Measurements from ENCODE around the gene SCG2. TPM values are rescaled to one million over a fixed set of nuclear protein-coding genes. Genes with fewer than 3 reads are reported as not detected.
A peak's percentile ranks its signal among the peaks of the same experiment; 100 is the strongest.

The SCG2 gene
- total RNA-seq, 1 donor from 2014 or later = 154 TPM

DNA sequence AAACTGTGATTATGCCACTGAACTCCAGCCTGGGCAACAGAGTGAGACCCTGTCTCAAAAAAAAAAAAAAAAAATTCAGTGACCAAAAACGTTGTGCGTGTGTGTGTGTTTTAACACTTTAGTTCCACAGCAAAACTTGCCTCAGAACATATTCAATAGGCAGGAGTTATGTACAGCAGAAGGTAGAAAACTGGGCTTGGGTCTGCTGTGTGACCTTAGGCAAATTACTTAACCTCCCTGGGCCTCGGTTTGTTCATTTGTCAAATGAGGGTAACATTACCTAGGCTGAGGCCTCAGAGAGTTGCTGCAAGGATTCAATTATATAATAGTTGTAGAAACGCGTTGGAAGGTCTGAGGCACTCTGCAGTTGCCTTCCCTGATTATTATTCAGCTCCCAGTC is 10.3 kb upstream of the SCG2 start:
- Mint-ChIP-seq H3K4me3 (ENCODE audit: low read depth) (peak overlapping the region; percentile 53), H3K27ac (no peak overlapping the region), H3K9me3 (ENCODE audit: low read depth) (no peaks in the 10 kb centered on the region)

DNA sequence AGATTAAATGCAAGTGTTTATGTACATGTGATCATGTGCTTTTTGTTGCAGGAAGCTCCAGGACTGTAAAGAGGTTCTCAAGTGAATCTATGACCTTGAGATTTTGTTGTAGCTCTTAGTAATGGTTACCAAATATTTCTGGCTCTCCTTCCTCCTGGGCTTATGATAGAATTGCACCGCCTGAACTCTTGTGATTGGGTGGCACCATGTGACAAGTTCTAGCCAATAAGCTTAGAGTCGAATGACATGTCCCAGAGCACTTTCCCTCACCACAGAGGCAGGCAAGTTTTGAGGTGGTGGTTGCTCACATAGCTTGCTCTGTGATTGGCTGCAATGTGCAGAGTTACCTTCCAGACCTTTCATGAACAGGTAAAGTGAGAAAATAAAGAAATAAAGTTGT is 8.9 kb upstream of the SCG2 start:
- TF ChIP-seq, protein P1, sequence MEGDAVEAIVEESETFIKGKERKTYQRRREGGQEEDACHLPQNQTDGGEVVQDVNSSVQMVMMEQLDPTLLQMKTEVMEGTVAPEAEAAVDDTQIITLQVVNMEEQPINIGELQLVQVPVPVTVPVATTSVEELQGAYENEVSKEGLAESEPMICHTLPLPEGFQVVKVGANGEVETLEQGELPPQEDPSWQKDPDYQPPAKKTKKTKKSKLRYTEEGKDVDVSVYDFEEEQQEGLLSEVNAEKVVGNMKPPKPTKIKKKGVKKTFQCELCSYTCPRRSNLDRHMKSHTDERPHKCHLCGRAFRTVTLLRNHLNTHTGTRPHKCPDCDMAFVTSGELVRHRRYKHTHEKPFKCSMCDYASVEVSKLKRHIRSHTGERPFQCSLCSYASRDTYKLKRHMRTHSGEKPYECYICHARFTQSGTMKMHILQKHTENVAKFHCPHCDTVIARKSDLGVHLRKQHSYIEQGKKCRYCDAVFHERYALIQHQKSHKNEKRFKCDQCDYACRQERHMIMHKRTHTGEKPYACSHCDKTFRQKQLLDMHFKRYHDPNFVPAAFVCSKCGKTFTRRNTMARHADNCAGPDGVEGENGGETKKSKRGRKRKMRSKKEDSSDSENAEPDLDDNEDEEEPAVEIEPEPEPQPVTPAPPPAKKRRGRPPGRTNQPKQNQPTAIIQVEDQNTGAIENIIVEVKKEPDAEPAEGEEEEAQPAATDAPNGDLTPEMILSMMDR (IDR thresholded peaks at IDR 0.05; ENCODE audit: unreplicated experiment) = no peak
- H3K9me3 Mint-ChIP-seq (ENCODE audit: low read depth) = no peaks in the 10 kb centered on the region
- peaks cover 33% of the 10 kb centered on the region for H3K27me3 Mint-ChIP-seq
- peaks cover 5% of the 10 kb centered on the region for H3K4me1 Mint-ChIP-seq (ENCODE audit: low read depth)
- no peaks in the 10 kb centered on the region for H3K36me3 Mint-ChIP-seq (ENCODE audit: insufficient read depth)
- DNase-seq (ENCODE audit: low spot score, unreplicated experiment) = no peak
- H3K4me3 Mint-ChIP-seq (ENCODE audit: low read depth) = no peak overlapping the region
- H3K27ac Mint-ChIP-seq = peak overlapping the region; percentile 63

More for the DNA sequence above, 10.3 kb upstream of the SCG2 start:
- DNase-seq (ENCODE audit: low spot score, unreplicated experiment) = no peak
- TF ChIP-seq, protein P1 (IDR thresholded peaks at IDR 0.05; ENCODE audit: unreplicated experiment) = no peak
- Mint-ChIP-seq H3K4me1 (ENCODE audit: low read depth) (peaks cover 5% of the 10 kb centered on the region), H3K27me3 (peaks cover 39% of the 10 kb centered on the region), H3K36me3 (ENCODE audit: insufficient read depth) (no peaks in the 10 kb centered on the region)

DNA sequence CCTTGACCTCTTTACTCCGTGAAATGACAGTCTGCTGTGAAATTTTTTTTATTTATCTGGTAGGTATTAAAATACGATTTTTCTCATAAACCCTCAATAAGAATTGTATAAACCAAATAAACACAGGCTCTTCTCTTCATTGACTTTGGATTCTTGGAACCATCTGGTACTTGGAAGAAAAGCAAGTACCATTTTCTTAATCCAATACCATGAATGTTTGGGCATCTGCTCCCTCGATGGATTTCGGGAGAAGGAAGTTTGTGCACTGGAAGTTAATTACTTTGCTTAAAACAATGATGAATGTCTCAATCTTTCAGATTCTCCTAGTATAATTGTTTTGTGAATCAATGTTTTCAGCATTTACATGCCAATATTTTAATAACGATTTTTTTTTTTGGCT is 5.3 kb upstream of the SCG2 start:
- TF ChIP-seq, protein P1 (IDR thresholded peaks at IDR 0.05; ENCODE audit: unreplicated experiment) = no peak
- Mint-ChIP-seq H3K27me3 (peaks cover 13% of the 10 kb centered on the region), H3K4me1 (ENCODE audit: low read depth) (no peaks in the 10 kb centered on the region), H3K27ac (no peak overlapping the region), H3K9me3 (ENCODE audit: low read depth) (no peaks in the 10 kb centered on the region), H3K36me3 (ENCODE audit: insufficient read depth) (no peaks in the 10 kb centered on the region), H3K4me3 (ENCODE audit: low read depth) (no peak overlapping the region)
- DNase-seq (ENCODE audit: low spot score, unreplicated experiment) = no peak

DNA sequence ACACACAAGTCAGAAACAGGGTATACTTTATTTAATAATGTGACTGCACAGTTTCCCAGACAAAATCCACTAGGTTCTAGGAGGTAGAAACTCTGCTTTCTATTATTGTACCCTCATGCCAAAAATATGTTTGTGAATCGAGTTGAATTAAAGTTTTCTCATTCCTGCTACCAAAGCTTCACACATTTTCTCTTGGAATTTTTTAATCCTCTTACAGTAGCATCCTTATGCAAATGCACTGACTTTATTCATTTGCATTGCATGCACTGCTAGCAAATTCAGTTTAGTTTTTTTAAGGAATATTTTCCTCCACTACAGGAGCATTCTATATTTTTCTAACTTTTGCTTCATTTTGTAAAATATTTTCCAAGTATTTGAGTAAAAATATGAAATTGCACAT is 4.8 kb upstream of the SCG2 start:
- no peak for DNase-seq (ENCODE audit: low spot score, unreplicated experiment)
- Mint-ChIP-seq H3K4me3 (ENCODE audit: low read depth) (no peak overlapping the region), H3K27ac (no peak overlapping the region), H3K4me1 (ENCODE audit: low read depth) (no peaks in the 10 kb centered on the region), H3K9me3 (ENCODE audit: low read depth) (no peaks in the 10 kb centered on the region), H3K27me3 (peaks cover 14% of the 10 kb centered on the region), H3K36me3 (ENCODE audit: insufficient read depth) (no peaks in the 10 kb centered on the region)
- TF ChIP-seq, protein P1 (IDR thresholded peaks at IDR 0.05; ENCODE audit: unreplicated experiment) = no peak

DNA sequence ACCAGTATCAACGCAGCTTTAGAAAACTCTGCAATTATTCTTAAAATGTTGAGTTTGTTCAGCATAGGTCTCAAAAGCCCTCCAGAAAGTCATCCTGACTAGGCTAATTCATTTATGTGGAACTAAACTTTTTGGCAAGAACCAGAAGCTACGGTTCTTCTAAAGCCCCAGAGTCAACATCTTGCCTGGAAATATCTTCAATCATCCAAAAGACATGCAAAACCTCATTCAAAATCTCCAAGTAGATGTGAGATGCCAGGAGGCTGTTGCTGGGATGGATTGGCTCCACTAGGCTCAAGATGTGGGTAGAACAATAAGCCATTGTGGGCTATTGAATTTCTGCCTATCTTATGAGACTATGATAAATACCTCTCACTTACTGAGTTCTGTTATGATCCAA is 2.1 kb upstream of the SCG2 start:
- no peak overlapping the region for H3K27ac Mint-ChIP-seq
- DNase-seq (ENCODE audit: low spot score, unreplicated experiment) = no peak
- no peak overlapping the region for H3K4me3 Mint-ChIP-seq (ENCODE audit: low read depth)
- no peaks in the 10 kb centered on the region for H3K36me3 Mint-ChIP-seq (ENCODE audit: insufficient read depth)
- peaks cover 19% of the 10 kb centered on the region for H3K27me3 Mint-ChIP-seq
- H3K9me3 Mint-ChIP-seq (ENCODE audit: low read depth) = no peaks in the 10 kb centered on the region
- TF ChIP-seq, protein P1 (IDR thresholded peaks at IDR 0.05; ENCODE audit: unreplicated experiment) = no peak
- no peaks in the 10 kb centered on the region for H3K4me1 Mint-ChIP-seq (ENCODE audit: low read depth)

Data from progenitor cell of endocrine pancreas (in vitro differentiated cells).